GM21526 (cell line): ENCODE measurements around the gene FOXI2.

Experiments
- ATAC-seq: cut with Tn5 transposase; IDR thresholded peaks from one replicate; pipeline ENCODE4 v1.9.1; 2021; ENCODE audit warnings: moderate library complexity; ENCODE audit not compliant: unreplicated experiment, low FRiP score

FOXI2 gene

DNA sequence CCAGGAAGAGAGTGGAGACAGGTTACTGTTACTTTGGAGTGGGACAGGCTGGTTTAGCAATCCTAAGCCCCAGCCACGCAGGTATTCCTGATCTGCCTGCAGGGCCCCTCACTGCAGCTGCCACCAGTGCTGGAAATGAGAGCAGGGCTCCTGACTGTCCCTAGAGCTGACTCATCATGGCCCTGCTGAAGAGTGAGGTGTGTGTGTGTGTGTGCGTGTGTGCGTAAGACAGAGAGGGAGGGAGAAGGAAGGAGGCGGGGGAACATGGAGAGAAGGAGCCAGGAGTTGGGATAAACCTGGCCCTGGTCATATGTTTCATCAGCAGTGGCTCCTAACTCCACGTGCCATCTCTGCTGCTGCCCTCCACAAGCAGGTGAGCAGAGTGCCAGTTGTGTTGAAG lies 3.6 kb downstream of the FOXI2 start:
- no peak for ATAC-seq

DNA sequence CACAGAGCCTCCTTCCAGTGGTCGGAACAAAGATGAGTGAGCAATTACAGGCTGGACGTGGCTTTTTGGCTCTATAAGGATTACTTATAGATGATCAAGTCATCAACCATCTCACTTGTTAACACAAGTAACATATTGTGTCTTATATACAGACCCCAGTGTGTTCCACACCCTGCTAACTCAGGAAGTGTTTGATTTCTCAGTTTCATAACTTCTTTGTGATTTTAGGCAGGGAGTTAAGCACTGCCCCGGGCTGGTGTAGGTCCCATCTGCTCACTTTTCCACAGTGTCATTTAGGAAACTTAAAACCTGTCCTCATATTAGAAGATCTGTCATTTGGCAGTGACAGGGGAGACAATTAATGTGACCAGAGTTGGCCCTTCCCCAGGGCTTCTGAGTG lies 6.2 kb downstream of the FOXI2 start:
- ATAC-seq = no peak

DNA sequence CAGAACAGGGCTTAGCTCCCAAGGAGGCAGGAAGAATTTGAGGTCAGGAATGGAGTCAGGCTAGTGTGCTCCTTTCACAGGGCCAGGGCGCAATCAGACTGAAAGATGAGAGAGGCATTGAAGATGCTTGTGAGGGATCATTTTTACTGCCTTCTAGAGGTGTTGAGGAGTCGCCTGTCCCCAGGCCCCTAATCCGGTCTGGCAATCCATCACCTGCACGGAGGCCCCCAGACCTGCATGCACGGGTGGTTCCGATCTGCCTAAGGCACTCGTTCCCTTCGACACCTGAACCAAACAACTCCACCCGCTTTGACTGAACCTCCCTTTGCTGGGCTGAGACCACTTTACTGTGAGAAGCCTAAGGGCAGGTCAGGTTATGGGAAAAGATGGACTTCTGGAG lies 8.0 kb downstream of the FOXI2 start:
- no peak for ATAC-seq

GRCh38 chr10:127745861-127746260 lies 8.9 kb downstream of the FOXI2 start:
- no peak for ATAC-seq

GRCh38 chr10:127755753-127756152 lies 18.8 kb downstream of the FOXI2 start:
- no peak for ATAC-seq

GRCh38 chr10:127756264-127756663 lies 19.3 kb downstream of the FOXI2 start:
- no peak for ATAC-seq

GRCh38 chr10:127757033-127757432 lies 20.0 kb downstream of the FOXI2 start:
- no peak for ATAC-seq

DNA sequence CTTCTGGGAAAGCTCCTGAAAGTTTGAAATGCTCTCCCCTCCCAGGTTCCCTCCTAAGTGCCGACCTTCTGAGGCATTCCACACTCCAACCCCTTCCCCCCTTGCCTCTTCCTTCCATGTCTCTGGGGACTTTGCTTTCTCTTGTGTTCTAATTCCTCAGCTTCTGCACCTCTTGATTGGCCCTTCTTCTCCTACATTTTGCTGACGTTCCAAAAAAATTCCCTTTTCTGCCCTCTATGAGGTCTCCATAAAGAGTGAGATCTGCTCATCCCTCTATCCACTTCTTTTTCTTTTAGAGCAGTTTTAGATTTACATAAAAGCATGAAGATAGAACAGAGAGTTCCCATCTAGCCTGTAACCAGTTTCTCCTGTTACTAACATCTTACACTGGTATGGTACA lies 22.3 kb downstream of the FOXI2 start:
- no peak for ATAC-seq

DNA sequence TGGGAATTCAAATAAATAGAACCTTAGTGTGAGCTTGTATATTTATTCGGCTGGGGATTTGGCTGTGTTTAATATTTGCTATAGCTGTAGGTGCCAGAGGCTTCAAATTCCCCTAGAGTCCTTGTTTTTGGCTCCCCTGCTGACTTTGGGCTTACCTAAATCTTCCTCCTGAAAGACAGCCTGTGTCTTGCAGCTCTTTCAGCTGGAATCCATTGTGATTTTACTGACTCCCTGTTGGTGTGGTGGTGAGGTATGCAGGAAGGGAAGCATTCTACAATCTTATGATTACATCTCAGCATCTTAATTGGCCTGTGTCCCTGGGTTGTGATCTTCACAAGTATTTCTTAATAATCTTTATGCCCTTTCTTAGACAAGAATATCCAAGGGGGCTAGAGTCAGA lies 25.9 kb downstream of the FOXI2 start:
- ATAC-seq = no peak

DNA sequence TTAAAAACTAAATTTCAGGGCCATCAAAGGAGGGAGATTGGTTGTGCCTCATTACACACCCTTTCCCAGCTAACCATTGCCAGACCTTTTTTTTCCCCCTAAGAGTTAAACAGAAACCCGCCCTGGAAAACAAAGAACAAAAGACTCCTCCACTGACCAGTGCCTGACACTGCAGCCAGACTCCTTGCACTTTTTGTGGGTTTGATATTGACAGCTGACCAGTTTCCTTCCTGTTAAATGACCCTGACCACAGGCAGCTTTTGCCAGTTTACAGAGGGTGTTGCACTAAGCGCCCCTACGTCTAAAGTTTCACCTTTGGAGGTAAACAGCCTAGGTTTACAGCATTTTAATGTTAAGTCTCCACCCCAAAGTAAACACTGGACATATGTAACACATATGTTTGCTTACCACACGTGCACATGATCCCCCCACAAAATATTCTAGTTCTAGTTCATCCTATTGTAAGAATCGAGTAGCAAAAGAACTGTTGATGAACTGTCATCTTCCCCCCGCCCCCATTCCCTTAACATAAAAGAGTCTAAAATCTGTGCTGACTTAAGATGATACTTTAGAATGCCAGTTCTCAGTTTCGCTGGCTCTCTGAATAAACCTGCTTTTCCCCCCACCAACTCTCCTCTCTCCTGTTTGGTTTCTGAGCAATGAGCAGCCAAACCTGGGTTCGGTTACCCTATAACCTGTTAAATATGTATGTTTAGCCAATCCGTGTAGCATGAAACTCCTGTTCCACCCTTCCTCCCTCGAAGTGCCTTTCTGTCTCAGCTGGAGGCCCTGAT lies 38.0 kb downstream of the FOXI2 start:
- no peak for ATAC-seq

DNA sequence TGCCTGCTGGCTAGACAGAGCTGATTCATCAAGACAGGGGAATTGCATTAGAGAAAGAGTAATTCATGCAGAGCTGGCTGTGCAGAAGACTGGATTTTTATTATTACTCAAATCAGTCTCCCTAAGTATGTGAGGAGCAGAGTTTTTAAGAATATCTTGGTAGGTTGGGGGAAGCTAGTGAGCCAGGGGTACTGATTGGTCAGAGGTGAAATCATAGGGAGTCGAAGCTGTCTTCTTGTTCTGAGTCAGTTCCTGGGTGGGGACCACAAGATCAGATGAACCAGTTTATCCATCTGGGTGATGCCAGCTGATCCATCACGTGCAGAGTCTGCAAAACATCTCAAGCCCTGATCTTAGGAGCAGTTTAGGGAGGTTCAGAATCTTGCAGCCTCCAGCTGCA lies 39.8 kb downstream of the FOXI2 start:
- ATAC-seq = no peak

GRCh38 chr10:127781412-127781811 lies 44.4 kb downstream of the FOXI2 start:
- no peak for ATAC-seq

- no peak for ATAC-seq
These were observed 50.9 kb downstream of the FOXI2 start for GRCh38 chr10:127787873-127788272.

GRCh38 chr10:127790066-127790624 lies 53.2 kb downstream of the FOXI2 start:
- no peak for ATAC-seq
